ENCODE measurements around the gene CUL7. TPM values are rescaled to one million over a fixed set of nuclear protein-coding genes. Genes with fewer than 3 reads are reported as not detected.
"Not testable (repeated sequence)": the region's sequence is repeated elsewhere in the genome, so short reads cannot be mapped to it uniquely, and the experiment has no call there.

CUL7 gene
- total RNA-seq, 1 donor from 2014 or later: 58.9 TPM

DNA sequence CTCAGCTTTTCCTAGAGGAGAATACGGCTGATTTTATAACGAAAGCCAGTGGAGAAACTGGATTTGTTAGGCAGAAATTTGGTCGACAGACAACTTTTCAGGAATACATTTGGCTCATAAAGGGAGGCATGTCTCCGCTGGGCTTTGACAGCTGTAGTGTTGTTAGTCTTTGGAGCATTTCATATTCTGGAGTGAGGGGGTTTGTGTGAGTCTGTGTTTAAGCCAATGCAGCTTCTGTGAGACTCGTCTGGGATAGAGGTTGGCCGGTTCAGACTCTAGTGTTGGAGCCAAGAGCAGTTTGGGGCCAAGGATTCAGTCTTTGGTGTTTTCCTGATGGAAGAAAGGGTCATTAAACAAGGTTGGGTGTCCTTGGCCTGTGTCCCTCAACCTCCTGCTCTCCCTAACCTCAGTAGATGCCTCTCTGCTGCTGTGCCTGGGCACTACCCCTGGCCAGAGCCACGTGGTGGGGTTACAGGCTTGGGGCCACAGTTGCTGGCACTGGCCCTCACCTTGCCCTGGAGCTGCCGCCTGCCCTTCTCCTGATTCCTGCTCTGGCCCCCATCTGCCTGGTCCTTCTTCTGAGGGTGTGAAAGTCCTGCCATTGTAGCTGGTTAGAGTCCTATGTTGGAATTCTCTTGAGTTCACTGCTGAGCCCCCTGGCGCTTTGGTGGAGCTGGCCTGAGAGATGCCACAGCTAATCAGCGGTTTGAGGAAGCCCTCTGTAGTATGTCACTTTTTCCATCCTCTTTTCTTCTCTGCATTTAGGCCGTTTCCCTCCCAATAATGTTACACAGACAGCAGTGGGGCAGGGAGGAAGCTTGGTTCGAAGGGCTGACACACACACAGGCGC, 29.4 kb upstream of the CUL7 start:
- H3K27ac Mint-ChIP-seq: peak overlapping the region; percentile 49
- H3K4me3 Mint-ChIP-seq (ENCODE audit: low read depth): no peak overlapping the region
- H3K36me3 Mint-ChIP-seq (ENCODE audit: insufficient read depth): no peaks in the 10 kb centered on the region

DNA sequence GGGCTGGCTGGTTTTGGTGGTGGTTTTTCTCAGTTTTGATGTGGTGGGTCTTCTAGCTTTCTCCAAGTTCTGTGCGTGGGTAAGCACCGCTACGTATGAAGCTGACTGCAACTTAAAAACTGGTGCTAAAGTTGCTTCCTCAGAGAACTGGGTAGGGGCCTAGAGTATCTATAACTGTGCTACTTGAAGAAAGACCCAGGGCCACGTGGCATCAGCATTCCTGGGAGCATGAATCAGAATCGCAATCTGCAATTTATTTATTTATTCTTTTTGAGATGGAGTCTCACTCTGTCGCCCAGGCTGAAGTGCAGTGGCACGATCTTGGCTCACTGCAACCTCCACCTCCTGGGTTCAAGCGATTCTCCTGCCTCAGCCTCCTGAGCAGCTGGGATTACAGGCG, 28.3 kb upstream of the CUL7 start:
- H3K4me3 Mint-ChIP-seq (ENCODE audit: low read depth); H3K9me3 Mint-ChIP-seq (ENCODE audit: low read depth); DNase-seq (ENCODE audit: low spot score, unreplicated experiment); H3K27me3 Mint-ChIP-seq; H3K36me3 Mint-ChIP-seq (ENCODE audit: insufficient read depth); H3K27ac Mint-ChIP-seq: not testable (repeated sequence)
- peaks cover 15% of the 10 kb centered on the region for H3K4me1 Mint-ChIP-seq (ENCODE audit: low read depth)

More for the DNA sequence above, 29.4 kb upstream of the CUL7 start:
- Mint-ChIP-seq H3K9me3 (ENCODE audit: low read depth) (no peaks in the 10 kb centered on the region), H3K4me1 (ENCODE audit: low read depth) (peaks cover 7% of the 10 kb centered on the region), H3K27me3 (no peaks in the 10 kb centered on the region)
- TF ChIP-seq, protein P1, sequence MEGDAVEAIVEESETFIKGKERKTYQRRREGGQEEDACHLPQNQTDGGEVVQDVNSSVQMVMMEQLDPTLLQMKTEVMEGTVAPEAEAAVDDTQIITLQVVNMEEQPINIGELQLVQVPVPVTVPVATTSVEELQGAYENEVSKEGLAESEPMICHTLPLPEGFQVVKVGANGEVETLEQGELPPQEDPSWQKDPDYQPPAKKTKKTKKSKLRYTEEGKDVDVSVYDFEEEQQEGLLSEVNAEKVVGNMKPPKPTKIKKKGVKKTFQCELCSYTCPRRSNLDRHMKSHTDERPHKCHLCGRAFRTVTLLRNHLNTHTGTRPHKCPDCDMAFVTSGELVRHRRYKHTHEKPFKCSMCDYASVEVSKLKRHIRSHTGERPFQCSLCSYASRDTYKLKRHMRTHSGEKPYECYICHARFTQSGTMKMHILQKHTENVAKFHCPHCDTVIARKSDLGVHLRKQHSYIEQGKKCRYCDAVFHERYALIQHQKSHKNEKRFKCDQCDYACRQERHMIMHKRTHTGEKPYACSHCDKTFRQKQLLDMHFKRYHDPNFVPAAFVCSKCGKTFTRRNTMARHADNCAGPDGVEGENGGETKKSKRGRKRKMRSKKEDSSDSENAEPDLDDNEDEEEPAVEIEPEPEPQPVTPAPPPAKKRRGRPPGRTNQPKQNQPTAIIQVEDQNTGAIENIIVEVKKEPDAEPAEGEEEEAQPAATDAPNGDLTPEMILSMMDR (IDR thresholded peaks at IDR 0.05; ENCODE audit: unreplicated experiment): no peak
- DNase-seq (ENCODE audit: low spot score, unreplicated experiment): no peak

DNA sequence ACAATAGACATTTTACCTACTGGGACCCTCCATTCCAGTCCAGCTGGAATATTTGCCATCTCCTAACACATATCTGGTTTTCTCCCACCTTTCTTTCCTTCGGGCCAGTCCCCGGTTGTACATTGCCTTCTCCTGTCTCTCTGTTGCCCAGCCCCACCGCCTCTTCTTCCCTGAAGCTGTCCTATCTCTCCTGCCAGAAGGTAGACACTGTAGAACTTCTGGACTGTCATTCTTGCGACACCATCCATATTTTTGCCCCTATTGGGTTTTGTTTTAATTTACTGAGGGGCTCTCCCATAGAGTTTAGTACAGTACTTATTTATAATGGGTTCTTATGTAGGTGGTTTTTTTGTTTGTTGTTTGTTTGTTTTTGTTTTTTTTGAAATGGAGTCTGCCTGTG, 27.4 kb upstream of the CUL7 start:
- H3K4me3 Mint-ChIP-seq (ENCODE audit: low read depth): no peak overlapping the region
- no peak for DNase-seq (ENCODE audit: low spot score, unreplicated experiment)
- peak overlapping the region; percentile 53 for H3K27ac Mint-ChIP-seq
- no peaks in the 10 kb centered on the region for H3K36me3 Mint-ChIP-seq (ENCODE audit: insufficient read depth)
- H3K27me3 Mint-ChIP-seq: no peaks in the 10 kb centered on the region
- TF ChIP-seq, protein P1 (IDR thresholded peaks at IDR 0.05; ENCODE audit: unreplicated experiment): no peak
- peaks cover 15% of the 10 kb centered on the region for H3K4me1 Mint-ChIP-seq (ENCODE audit: low read depth)
- H3K9me3 Mint-ChIP-seq (ENCODE audit: low read depth): no peaks in the 10 kb centered on the region

DNA sequence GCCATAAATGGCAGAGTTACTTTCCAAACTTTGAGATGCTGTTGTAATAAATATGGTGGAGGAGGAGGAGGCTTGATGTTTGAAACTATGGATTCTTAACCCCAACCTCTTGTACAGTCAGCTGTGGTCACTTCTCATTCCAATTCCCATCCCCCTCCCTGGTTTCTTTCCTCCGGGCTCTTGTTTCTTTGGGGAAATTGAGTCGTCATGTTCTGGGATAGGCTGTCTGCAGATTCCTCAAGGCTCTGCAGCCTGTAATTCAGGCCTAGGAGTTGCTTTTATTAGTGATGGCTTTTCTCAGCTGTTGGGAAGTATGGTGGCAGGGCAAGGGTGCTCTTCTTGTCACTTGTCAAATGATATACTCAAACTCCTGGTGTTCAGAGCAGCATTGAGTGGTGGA, 25.0 kb upstream of the CUL7 start:
- Mint-ChIP-seq H3K4me1 (ENCODE audit: low read depth) (peaks cover 15% of the 10 kb centered on the region), H3K4me3 (ENCODE audit: low read depth) (peak overlapping the region; percentile 88)

DNA sequence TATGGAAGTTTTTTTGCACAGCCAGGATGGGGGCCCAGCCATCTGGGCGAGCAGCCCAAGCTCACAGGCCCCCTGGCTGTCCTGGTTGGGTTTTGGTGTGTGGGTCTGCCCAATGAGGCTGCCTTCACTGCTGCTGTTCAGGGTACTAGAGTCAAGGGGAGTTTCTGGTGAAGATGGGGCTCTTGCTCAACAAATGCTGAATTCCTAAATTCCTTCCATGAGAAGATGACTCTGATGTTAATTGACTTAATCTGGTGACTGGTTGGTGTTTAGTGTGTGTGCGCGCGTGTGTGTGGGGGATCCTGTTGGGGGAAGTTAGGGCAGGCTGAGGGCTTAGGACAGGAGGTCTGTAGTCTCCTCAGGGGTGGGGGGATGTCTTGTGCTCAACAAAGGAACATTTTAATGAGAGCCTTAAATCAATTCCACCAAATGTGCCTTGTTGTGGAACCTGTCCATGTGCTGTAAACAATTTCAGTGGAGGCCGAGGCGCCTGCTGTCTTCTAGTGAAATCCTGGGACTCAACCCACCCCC, 24.4 kb upstream of the CUL7 start:
- peak overlapping the region; percentile 21 for H3K27ac Mint-ChIP-seq
- DNase-seq (ENCODE audit: low spot score, unreplicated experiment): no peak
- peaks cover 15% of the 10 kb centered on the region for H3K4me1 Mint-ChIP-seq (ENCODE audit: low read depth)

More for the DNA sequence above, 25.0 kb upstream of the CUL7 start:
- TF ChIP-seq, protein P1 (IDR thresholded peaks at IDR 0.05; ENCODE audit: unreplicated experiment): no peak
- no peaks in the 10 kb centered on the region for H3K36me3 Mint-ChIP-seq (ENCODE audit: insufficient read depth)
- H3K27me3 Mint-ChIP-seq: no peaks in the 10 kb centered on the region
- H3K9me3 Mint-ChIP-seq (ENCODE audit: low read depth): no peaks in the 10 kb centered on the region
- DNase-seq (ENCODE audit: low spot score, unreplicated experiment): no peak
- no peak overlapping the region for H3K27ac Mint-ChIP-seq

More for the DNA sequence above, 24.4 kb upstream of the CUL7 start:
- Mint-ChIP-seq H3K4me3 (ENCODE audit: low read depth) (peak overlapping the region; percentile 88), H3K9me3 (ENCODE audit: low read depth) (no peaks in the 10 kb centered on the region), H3K27me3 (no peaks in the 10 kb centered on the region), H3K36me3 (ENCODE audit: insufficient read depth) (no peaks in the 10 kb centered on the region)
- TF ChIP-seq, protein P1 (IDR thresholded peaks at IDR 0.05; ENCODE audit: unreplicated experiment): no peak
